ELR (cell line): Measurements from ENCODE around the gene GKAP1.
A peak's percentile ranks its signal among the peaks of the same experiment; 100 is the strongest.
"Not testable (repeated sequence)": the region's sequence is repeated elsewhere in the genome, so short reads cannot be mapped to it uniquely, and the experiment has no call there.

Source experiments
- DNase-seq: peaks from one replicate; pipeline ENCODE4 v3.0.0-alpha.2; 2015; ENCODE audit warnings: low read depth

The GKAP1 gene

GRCh38 chr9:83817356-83818278 lies at the start of gene GKAP1:
Gene GKAP1, minus strand, starts transcription at chr9:83817769. Its CDS starts 11,252 bp downstream, at chr9:83806517.
- peak; percentile 77 for DNase-seq

GRCh38 chr9:83849895-83850294 lies 32.3 kb upstream of the GKAP1 start:
- DNase-seq = not testable (repeated sequence)

GRCh38 chr9:83837070-83837643 lies 19.6 kb upstream of the GKAP1 start:
- not testable (repeated sequence) for DNase-seq

GRCh38 chr9:83830426-83831071 lies 13.0 kb upstream of the GKAP1 start:
- DNase-seq = peak; percentile 10

GRCh38 chr9:83824986-83825623 lies 7.5 kb upstream of the GKAP1 start:
- DNase-seq = peak; percentile 78

GRCh38 chr9:83817011-83817355 lies 586 bp downstream of the GKAP1 start:
- DNase-seq = peak; percentile 32

GRCh38 chr9:83815120-83815519 lies 2.4 kb downstream of the GKAP1 start:
- DNase-seq = not testable (repeated sequence)

GRCh38 chr9:83809213-83809612 lies 8.4 kb downstream of the GKAP1 start:
- DNase-seq = not testable (repeated sequence)

GRCh38 chr9:83804454-83804853 lies 13.1 kb downstream of the GKAP1 start:
- DNase-seq = not testable (repeated sequence)

GRCh38 chr9:83803941-83804340 lies 13.6 kb downstream of the GKAP1 start:
- DNase-seq = not testable (repeated sequence)

- no peak for DNase-seq
Observed at GRCh38 chr9:83800236-83801033, 17.1 kb downstream of the GKAP1 start.

GRCh38 chr9:83794051-83794450 lies 23.5 kb downstream of the GKAP1 start:
- no peak for DNase-seq

- DNase-seq = no peak
Observed at GRCh38 chr9:83792746-83793145, 24.8 kb downstream of the GKAP1 start.

GRCh38 chr9:83778164-83778563 lies 39.4 kb downstream of the GKAP1 start:
- DNase-seq = no peak

GRCh38 chr9:83775932-83776331 lies 41.6 kb downstream of the GKAP1 start:
- no peak for DNase-seq

- no peak for DNase-seq
Observed at GRCh38 chr9:83772860-83773259, 44.7 kb downstream of the GKAP1 start.

GRCh38 chr9:83765376-83765775 lies 52.2 kb downstream of the GKAP1 start:
- no peak for DNase-seq

GRCh38 chr9:83754383-83754977 lies 63.1 kb downstream of the GKAP1 start:
- no peak for DNase-seq

GRCh38 chr9:83749706-83750105 lies 67.9 kb downstream of the GKAP1 start:
- DNase-seq = no peak

- no peak for DNase-seq
Observed at GRCh38 chr9:83744206-83744605, 73.4 kb downstream of the GKAP1 start.

GRCh38 chr9:83733739-83734138 lies 83.8 kb downstream of the GKAP1 start:
- DNase-seq = no peak
